BLaER1 (cell line): ENCODE measurements around the gene ATP9A.
"Not testable (repeated sequence)": the region's sequence is repeated elsewhere in the genome, so short reads cannot be mapped to it uniquely, and the experiment has no call there.

Source experiments
- H3K27ac ChIP-seq: shearing (Covaris generic); formaldehyde crosslinking; 2 replicates; pipeline ENCODE4 v1.8.1; 2022
- H3K27me3 ChIP-seq: shearing (Covaris generic); formaldehyde crosslinking; 2 replicates; pipeline ENCODE4 v1.8.1; 2022
- H3K36me3 ChIP-seq: shearing (Covaris generic); formaldehyde crosslinking; 2 replicates; pipeline ENCODE4 v1.8.1; 2022
- H3K4me1 ChIP-seq: shearing (Covaris generic); formaldehyde crosslinking; 2 replicates; pipeline ENCODE4 v1.8.1; 2022
- H3K4me2 ChIP-seq: shearing (Covaris generic); formaldehyde crosslinking; 2 replicates; pipeline ENCODE4 v1.8.1; 2022
- H3K4me3 ChIP-seq: shearing (Covaris generic); formaldehyde crosslinking; 2 replicates; pipeline ENCODE4 v1.8.1; 2022
- H3K9ac ChIP-seq: shearing (Covaris generic); formaldehyde crosslinking; 2 replicates; pipeline ENCODE4 v1.8.1; 2022
- H3K9me3 ChIP-seq: shearing (Covaris generic); formaldehyde crosslinking; 2 replicates; pipeline ENCODE4 v1.8.1; 2022
- H4K20me1 ChIP-seq: shearing (Covaris generic); formaldehyde crosslinking; 2 replicates; pipeline ENCODE4 v1.8.1; 2022
- Cebpa-rat ChIP-seq: shearing (Covaris generic); IDR thresholded peaks from 2 replicates; pipeline ENCODE4 v1.8.1; 2022

Gene ATP9A

DNA sequence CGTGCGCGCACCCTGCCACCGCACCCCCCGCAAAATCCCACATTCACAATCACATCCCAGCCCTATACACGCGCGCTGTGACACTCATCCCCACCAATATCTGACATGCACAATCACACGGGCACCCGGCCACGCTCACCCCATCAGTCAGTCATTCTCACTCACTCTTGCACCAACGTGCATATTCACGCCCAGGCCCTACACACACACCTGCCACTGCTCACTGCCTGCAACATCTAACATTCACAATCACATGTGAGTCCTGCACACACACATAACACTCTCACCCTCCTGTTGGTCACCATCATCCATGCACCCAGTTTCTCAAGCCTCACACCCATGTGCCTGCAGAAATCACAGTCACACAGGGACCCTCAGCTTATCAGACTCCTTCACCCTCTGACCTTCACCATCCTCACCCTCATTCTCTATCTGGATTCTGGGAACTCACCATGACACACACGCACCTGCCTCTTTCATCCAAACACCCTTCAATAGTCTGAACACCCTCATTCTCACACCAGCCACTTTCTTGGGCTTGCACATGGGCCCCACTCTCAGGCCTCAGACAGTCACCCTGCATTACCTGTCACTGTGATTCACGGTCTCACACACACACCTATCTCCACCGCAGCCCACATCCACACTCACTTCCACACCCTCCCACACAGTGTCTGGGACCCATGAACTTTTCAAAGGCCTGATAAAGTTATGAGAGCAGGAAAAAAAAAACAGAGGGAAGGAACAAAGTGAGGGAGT lies 748 bp upstream of the ATP9A start:
- Histone ChIP-seq H3K4me3 (no peak overlapping the region), H3K27me3 (no peaks in the 10 kb centered on the region), H3K27ac (no peak overlapping the region), H3K9me3 (0 out of 2 replicates have a peak, but pooled peaks cover 4% of the 10 kb centered on the region), H4K20me1 (no peaks in the 10 kb centered on the region), H3K4me2 (no peak overlapping the region), H3K9ac (no peak overlapping the region), H3K4me1 (peaks cover 33% of the 10 kb centered on the region), H3K36me3 (no peaks in the 10 kb centered on the region)
- no peak for TF ChIP-seq Cebpa-rat

GRCh38 chr20:51766994-51767866 lies 960 bp downstream of the ATP9A start:
- no peak overlapping the region for H3K9ac ChIP-seq
- H3K27me3 ChIP-seq, result no peaks in the 10 kb centered on the region
- H3K4me1 ChIP-seq, result peaks cover 25% of the 10 kb centered on the region
- peak overlapping the region; percentile 65 for H3K4me2 ChIP-seq
- H4K20me1 ChIP-seq, result no peaks in the 10 kb centered on the region
- TF ChIP-seq Cebpa-rat, result no peak
- H3K36me3 ChIP-seq, result no peaks in the 10 kb centered on the region
- peak overlapping the region; percentile 62 for H3K4me3 ChIP-seq
- H3K27ac ChIP-seq, result no peak overlapping the region
- 0 out of 2 replicates have a peak, but pooled peaks cover 4% of the 10 kb centered on the region for H3K9me3 ChIP-seq

GRCh38 chr20:51765381-51765780 lies 2.8 kb downstream of the ATP9A start:
- H3K36me3 ChIP-seq, H3K9ac ChIP-seq, H3K9me3 ChIP-seq, H4K20me1 ChIP-seq, H3K4me3 ChIP-seq, H3K27me3 ChIP-seq, H3K27ac ChIP-seq, H3K4me2 ChIP-seq: not testable (repeated sequence)
- H3K4me1 ChIP-seq, result peaks cover 24% of the 10 kb centered on the region

- Histone ChIP-seq H3K9me3 (0 out of 2 replicates have a peak, but pooled peaks cover 4% of the 10 kb centered on the region), H3K4me1 (peaks cover 29% of the 10 kb centered on the region), H3K36me3 (no peaks in the 10 kb centered on the region), H3K27me3 (no peaks in the 10 kb centered on the region), H3K9ac (no peak overlapping the region), H3K4me2 (peak overlapping the region; percentile 47), H3K27ac (no peak overlapping the region), H3K4me3 (no peak overlapping the region), H4K20me1 (no peaks in the 10 kb centered on the region)
- 0 out of 2 replicates have a peak, but pooled peaks have one; percentile 51 for TF ChIP-seq Cebpa-rat
These were observed 4.1 kb downstream of the ATP9A start for GRCh38 chr20:51763965-51764602.

- Histone ChIP-seq H3K9me3 (no peaks in the 10 kb centered on the region), H3K4me3 (no peak overlapping the region), H3K27me3 (no peaks in the 10 kb centered on the region), H3K9ac (no peak overlapping the region), H3K4me1 (peaks cover 35% of the 10 kb centered on the region), H3K27ac (no peak overlapping the region), H4K20me1 (no peaks in the 10 kb centered on the region), H3K36me3 (no peaks in the 10 kb centered on the region), H3K4me2 (no peak overlapping the region)
- no peak for TF ChIP-seq Cebpa-rat
These were observed 7.2 kb downstream of the ATP9A start for GRCh38 chr20:51760905-51761546.

GRCh38 chr20:51759769-51760510 lies 8.2 kb downstream of the ATP9A start:
- Histone ChIP-seq H3K9ac (no peak overlapping the region), H3K27ac (no peak overlapping the region), H3K36me3 (no peaks in the 10 kb centered on the region), H3K9me3 (no peaks in the 10 kb centered on the region), H3K27me3 (no peaks in the 10 kb centered on the region), H4K20me1 (no peaks in the 10 kb centered on the region), H3K4me3 (no peak overlapping the region), H3K4me2 (no peak overlapping the region), H3K4me1 (peaks cover 30% of the 10 kb centered on the region)
- no peak for TF ChIP-seq Cebpa-rat

GRCh38 chr20:51758978-51759544 lies 9.1 kb downstream of the ATP9A start:
- Histone ChIP-seq H3K9ac (no peak overlapping the region), H3K4me2 (peak overlapping the region; percentile 34), H4K20me1 (no peaks in the 10 kb centered on the region), H3K4me3 (no peak overlapping the region), H3K9me3 (no peaks in the 10 kb centered on the region), H3K36me3 (no peaks in the 10 kb centered on the region), H3K4me1 (peaks cover 22% of the 10 kb centered on the region), H3K27ac (no peak overlapping the region), H3K27me3 (no peaks in the 10 kb centered on the region)
- no peak for TF ChIP-seq Cebpa-rat

DNA sequence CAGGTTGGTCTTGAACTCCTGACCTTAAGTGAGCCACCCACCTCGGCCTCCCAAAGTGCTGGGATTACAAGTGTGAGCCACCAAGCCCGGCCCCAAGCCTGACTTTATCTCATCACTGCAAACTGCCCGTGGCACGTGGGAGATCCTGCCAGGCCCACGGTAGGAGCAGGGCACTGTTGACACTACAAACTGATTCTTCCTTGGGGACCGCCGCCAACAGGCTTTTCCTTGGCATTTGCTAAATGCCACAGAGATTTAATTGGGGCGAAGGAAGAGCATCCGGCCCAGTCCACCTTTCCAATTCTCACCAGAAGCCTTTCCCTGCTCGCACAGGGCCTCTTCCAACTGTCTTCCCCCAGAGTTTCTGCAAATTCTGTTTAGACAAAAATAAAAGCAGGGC lies 11.0 kb downstream of the ATP9A start:
- Histone ChIP-seq H3K36me3 (no peaks in the 10 kb centered on the region), H3K4me1 (peaks cover 11% of the 10 kb centered on the region), H3K4me3 (no peak overlapping the region), H3K9me3 (no peaks in the 10 kb centered on the region), H3K27ac (no peak overlapping the region), H3K9ac (no peak overlapping the region), H3K27me3 (no peaks in the 10 kb centered on the region), H3K4me2 (no peak overlapping the region), H4K20me1 (no peaks in the 10 kb centered on the region)
- no peak for TF ChIP-seq Cebpa-rat

- H3K9ac ChIP-seq, result no peak overlapping the region
- H4K20me1 ChIP-seq, result no peaks in the 10 kb centered on the region
- no peak overlapping the region for H3K4me3 ChIP-seq
- H3K36me3 ChIP-seq, result no peaks in the 10 kb centered on the region
- H3K4me2 ChIP-seq, result no peak overlapping the region
- peaks cover 11% of the 10 kb centered on the region for H3K4me1 ChIP-seq
- H3K27me3 ChIP-seq, result no peaks in the 10 kb centered on the region
- no peaks in the 10 kb centered on the region for H3K9me3 ChIP-seq
- no peak overlapping the region for H3K27ac ChIP-seq
- TF ChIP-seq Cebpa-rat, result no peak
These were observed 11.5 kb downstream of the ATP9A start for GRCh38 chr20:51756653-51757052.

GRCh38 chr20:51753220-51753619 lies 15.0 kb downstream of the ATP9A start:
- H3K27ac ChIP-seq, H3K9ac ChIP-seq, H4K20me1 ChIP-seq, H3K36me3 ChIP-seq, H3K4me2 ChIP-seq, H3K4me3 ChIP-seq, H3K27me3 ChIP-seq, H3K9me3 ChIP-seq: not testable (repeated sequence)
- H3K4me1 ChIP-seq, result peaks cover 13% of the 10 kb centered on the region
